HG03571 (cell line): ENCODE measurements around the gene BUD23.
"Not testable (repeated sequence)": the region's sequence is repeated elsewhere in the genome, so short reads cannot be mapped to it uniquely, and the experiment has no call there.

Source experiments
- ATAC-seq: cut with Tn5 transposase; IDR thresholded peaks from one replicate; pipeline ENCODE4 v1.9.1; 2021; ENCODE audit not compliant: unreplicated experiment

Gene BUD23

DNA sequence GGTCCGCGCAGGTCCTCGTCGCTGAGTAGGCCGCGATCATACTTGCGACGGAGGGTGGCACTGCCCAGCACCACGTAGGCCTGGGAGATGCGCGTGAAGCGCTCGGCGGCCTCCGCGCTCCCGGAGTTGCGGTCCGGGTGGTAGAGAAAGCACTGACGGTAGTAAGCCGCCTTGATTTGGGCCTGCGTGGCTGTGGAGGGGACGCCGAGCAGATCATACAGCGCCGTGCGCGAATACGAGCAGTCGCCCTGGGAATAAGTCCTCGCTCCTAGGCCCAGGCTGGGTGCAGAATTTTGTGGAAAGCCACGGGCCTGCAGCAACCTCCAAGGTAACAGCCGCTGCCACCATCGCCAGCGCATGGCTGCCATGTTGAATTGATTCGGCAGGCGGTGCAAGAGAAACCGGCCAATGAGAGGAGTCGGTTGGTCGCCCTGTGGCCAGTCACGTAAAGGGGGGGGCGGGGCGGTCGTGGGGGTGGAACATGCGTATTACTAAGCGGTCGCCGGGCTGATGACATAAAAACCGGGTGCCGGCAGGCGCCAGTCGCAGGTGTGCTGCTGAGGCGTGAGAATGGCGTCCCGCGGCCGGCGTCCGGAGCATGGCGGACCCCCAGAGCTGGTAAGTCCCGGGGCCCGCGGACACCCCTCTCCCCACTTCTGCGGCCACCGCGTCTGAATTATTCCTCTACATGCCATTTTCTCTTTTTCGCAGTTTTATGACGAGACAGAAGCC lies at the start of gene BUD23, which contains the start of gene DNAJC30:
Gene BUD23 (plus strand): TSS at position 542 of the 732 bp plus-strand sequence. CDS start 29 bp downstream, at position 571.
Gene DNAJC30 (minus strand): TSS at position 398 of the 732 bp plus-strand sequence. CDS start 30 bp downstream, at position 368.
- ATAC-seq: peak; percentile 83

DNA sequence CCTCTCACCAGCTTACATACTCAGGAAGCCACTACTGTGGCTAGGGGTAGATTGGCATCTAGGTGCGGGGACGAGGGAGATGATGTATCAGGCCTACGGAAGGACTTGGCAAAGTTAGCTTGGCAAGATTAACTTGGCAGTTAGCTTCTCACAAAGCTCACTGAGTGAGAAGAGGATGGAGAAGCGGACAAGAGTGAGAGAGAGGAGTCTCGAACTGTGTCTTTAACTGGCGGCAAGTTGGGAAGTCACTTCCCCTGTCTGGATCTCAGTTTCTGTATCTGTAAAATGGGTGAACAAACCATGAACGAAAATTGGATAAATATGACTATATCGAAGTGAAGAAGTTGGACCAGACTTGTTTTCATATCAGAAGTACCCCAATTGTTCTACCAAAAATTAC lies 49.6 kb upstream of the BUD23 start:
- no peak for ATAC-seq

DNA sequence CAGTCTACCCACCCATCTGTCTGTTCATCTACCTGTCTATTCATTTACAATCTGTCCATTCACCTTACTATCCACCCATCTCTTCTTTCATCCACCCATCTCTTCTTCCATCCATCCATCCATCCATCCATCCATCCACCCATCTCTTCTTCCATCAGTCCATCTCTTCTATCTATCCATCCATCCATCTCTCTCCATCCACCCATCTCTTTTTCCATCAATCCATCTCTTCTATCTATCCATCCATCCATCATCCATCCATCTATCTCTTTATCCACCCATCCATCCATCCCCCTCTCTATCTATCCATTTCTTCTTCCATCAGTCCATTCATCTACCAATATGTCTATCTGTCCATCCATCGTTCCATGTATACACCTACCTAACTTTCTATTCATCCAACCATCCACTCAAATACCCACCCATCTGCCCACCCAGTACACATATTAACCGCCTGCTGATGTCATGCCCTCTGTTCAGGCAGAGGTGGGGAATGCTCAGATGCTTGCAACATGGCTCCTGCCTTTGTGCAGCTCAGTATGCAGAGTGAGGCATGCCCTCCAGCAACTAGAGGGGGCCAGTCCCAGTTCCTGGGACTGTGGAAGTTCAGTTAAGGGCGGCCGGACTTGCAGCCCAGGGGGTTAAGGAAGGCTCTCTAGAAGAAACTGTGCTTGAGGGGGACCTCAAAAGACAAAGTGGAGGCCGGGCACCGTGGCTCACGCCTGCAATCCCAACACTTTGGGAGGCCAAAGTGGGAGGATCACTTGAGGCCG lies 47.8 kb upstream of the BUD23 start:
- ATAC-seq: no peak

DNA sequence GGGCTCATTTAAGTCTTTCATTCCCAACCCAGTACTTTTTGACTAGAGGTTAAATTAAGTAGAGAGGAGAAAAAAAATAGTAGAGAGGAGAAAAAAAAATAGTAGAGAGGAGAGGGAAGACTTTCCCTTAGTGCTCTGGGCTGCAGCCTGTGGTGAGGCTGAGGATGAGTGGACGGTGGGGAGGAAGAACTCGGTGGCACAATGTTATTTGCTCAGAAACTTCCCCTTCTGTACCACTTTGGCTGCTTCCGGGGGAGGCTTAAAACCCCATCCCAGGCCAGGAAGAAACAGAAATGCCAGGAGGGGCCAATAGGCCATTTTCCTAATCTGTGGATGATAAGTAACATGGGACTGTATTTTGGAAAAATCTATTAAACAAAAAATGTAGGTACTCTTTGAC lies 44.5 kb upstream of the BUD23 start:
- no peak for ATAC-seq

DNA sequence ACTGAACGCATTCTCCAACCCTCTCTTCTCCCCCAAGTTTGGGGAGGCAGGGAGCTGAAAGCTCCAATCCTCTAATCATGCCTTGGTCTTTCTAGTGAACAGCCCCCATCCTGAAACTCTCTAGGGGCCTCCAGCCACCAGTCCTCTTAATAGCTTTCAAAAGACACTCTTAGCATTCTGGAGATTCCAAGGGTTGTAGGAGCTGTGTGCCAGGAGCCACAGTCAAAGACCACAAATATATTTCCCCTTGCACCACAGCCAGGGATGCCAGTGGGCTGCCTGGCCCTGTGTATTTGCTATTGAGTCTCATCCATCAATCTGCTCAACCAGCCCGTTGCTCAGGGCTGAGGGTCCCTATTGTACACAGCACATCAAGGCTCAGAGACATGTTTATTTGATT lies 40.6 kb upstream of the BUD23 start:
- no peak for ATAC-seq

GRCh38 chr7:73644688-73645286 lies 38.6 kb upstream of the BUD23 start:
- ATAC-seq: no peak

DNA sequence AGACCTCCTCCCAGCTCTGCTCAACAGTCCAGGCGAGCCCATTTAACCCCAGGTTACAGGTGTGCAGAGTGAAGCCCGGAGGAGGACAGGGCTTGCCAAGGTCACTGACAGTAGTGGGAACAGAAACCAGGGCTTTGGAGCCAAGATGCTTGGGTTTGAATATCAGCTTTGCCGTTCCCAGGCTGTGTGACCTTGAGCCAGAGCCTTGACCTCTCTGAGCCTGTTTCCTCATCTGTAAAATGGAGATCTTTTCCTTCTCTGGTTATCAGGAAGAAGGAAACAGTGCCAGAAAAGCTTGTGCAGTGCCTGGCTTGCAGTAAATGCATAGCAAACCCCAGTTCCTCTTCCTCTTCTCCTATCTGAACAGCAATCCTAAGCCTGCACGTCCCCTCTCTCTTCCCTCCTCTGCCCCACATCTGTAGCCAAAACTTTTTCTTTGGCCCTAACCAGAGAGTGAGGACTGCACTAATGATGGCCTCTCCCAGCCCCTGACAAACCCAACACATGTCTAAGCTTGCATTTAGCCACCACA lies 37.7 kb upstream of the BUD23 start:
- no peak for ATAC-seq

- no peak for ATAC-seq
Measured at GRCh38 chr7:73646785-73647724, 36.3 kb upstream of the BUD23 start.

DNA sequence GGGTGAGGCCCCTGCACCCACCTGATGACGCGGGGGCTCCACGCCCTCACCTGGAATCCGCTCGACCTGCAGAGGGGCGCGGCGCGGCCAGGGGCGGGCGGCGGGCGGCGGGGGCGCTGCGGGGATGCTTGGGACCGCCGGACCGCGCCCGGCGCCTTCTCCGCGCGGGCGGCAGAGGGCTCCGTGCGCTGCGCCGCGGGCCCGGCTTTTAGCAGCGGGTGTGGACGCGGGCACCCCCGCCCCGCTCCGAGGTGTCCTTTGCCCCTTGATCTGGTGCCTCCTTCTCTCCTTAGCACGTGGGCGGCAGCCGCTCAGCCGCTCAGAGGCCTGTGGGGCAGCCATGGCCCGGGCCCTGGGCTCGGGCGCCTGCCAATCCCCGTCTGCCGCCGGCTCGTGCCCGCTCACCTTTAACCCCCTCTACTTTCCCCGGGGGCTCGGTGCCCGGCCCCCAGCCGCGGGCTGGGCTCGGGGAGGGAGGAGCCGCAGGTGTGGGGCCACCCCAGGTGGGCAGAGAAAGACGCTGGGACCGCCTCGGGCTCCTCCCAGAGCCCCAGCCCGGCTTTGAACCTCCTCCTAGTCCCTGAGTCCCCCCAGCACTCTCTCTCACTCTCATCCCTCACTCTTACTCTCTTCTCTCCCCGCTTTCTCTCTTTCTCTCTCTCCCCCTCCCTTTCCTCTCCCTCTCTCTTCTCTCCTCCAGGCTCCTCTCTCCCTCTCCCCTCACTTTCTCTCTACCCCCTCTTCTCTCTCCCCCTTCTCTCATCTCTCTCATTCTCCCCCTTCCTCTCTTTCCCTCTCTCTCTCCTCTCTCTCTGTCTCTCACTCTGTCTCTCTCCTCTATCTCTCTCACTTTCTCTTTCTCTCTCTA lies 35.4 kb upstream of the BUD23 start:
- ATAC-seq: no peak

DNA sequence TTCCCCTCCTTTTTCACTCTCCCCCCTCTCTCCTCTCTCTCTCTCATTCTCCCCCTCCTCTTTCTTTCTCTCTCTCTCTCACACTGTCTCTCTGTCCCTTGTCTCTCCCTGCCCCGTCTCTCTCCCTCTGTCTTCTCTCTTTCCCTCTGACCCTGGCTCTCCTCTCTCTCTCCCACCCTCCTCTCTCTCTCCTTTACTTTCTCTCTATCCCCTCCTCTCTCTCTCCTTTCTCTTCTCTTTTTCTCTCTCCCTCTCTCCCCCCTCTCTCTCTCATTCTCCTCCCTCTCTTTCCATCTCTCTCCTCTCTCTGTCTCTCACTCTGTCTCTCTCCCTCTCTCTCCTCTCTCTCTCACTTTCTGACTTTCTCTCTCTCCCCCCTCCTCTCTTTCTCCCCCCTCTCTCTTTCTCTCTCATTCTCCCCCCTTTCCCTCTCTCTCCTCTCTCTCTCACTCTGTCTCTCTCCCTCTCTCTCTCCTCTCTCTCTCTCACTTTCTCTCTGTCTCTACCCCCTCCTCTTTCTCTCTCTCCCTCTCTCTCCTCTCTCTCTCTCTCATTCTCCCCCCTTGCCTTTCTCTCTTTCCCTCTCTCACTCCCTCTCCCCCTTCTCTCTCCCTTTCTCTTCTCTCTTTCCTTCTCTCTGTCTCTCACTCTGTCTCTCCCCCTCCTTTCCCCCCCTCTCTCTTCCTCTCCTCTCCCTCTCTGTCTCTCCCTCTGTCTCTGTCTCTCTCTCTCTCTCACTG lies 34.6 kb upstream of the BUD23 start:
- no peak for ATAC-seq

- ATAC-seq: no peak
Measured at GRCh38 chr7:73649576-73649975, 33.8 kb upstream of the BUD23 start.

DNA sequence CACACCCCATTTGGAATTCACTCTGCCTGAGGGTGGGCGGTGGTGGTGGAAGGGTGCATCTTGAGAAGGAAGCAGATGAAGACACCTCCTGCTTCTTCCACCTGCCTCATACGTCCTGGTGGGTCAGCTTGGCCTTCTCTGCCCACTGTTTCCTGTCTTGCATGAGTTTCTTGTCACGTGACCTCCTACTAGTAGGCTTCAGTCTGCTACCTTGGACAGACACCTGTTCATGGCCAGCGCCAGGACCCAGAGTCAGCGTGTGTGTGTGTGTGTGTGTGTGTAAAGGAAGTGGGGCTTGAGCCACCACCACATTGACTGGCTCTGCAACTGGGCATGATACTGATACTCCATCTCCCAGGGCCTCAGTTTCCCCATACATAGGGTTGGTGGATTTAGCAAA lies 32.9 kb upstream of the BUD23 start:
- no peak for ATAC-seq

DNA sequence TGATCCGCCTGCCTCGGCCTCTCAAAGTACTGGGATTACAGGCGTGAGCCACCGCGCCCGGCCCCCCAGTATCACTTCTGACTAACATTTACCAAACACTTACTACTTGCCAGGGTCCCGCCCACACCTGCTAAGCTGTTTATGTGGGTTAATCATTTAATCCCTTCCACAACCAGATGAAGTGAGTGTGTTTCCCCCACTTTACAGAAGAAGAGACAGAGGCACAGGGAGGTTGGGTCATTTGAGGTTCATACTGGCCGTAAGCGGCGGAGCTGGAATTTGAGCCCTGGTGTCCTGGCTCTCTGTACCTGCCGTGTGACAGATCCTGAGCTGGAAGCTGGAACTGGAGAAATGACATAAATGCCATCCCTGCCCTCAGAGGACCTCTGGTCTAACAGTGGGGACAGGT lies 30.9 kb upstream of the BUD23 start:
- no peak for ATAC-seq

DNA sequence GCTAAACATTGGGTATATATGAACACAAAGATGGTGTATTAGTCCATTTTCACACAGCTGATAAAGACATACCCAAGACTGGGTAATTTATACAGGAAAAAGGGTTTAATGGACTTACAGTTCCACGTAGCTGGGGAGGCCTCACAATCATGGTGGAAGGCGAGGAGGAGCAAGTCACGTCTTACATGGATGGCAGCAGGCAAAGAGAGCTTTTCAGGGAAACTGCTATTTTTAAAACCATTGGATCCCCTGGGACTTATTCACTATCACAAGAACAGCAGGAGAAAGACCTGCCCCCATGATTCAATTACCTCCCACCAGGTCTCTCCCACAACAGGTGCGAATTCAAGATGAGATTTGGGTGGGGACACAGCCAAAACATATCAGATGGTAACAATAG lies 28.1 kb upstream of the BUD23 start:
- ATAC-seq: not testable (repeated sequence)

GRCh38 chr7:73659983-73660382 lies 23.4 kb upstream of the BUD23 start:
- ATAC-seq: no peak

GRCh38 chr7:73660594-73660993 lies 22.8 kb upstream of the BUD23 start:
- ATAC-seq: not testable (repeated sequence)

DNA sequence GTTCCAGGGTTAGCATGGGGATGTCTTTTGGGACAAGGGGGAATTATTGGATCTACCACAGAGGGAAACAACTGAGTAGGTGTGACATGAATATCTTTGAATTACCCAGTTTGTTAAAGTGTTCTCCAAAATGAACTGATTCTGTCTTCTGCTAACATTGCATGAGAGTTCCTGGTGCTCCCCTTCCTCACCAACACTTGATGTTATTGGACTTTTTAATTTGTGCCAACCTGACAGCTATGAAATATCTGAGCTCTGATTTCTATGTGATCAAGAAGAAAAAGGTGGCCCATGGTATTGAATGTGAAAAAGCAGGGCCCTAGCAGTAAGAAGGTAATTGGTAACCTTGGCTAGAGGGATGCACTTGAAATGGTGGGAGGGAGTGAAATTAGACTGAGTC lies 20.4 kb upstream of the BUD23 start:
- no peak for ATAC-seq

DNA sequence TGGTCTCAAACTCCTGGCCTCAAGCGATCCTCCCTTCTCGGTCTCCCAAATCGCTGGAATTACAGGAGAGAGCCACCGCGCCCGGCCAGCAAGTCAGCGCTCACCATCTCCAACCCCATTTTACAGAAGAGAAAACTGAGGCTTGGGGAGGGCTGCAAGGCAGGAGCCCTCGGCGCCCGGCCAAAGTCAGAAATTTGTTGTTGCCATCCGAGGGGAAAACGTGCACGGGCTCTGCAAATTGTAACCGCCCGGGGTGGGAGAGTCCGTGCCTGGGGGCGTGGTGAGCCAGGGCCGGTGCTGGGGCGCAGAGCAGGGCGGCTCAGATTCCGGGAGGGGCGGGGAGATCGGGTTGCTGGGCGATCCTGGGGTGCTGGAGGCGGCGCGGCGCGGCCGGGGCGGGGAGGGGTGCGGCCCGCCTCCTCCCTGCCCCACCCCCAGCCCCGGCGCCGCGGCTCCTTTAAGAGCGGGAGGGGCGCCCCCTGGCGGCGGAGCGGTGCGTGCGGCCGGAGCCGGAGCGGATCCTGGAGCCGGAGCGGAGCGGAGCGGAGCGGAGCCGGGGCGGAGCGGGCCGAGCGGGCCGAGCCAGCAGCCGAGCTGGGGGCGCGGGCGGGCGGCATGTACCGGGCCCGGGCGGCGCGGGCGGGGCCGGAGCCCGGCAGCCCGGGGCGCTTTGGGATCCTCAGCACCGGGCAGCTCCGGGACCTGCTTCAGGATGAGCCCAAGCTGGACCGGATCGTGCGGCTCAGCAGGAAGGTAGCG lies 15.9 kb upstream of the BUD23 start, which contains the start of gene VPS37D:
Gene VPS37D (plus strand): TSS at position 488 of the 759 bp plus-strand sequence. CDS start 128 bp downstream, at position 616.
- peak; percentile 91 for ATAC-seq
